Measurements from ENCODE around the gene THTPA. TPM values are rescaled to one million over a fixed set of nuclear protein-coding genes. Genes with fewer than 3 reads are reported as not detected.

The THTPA gene
- total and polyA plus RNA-seq, 2 of the 13 experiments (the other 11 are each of a cell fraction or from before 2014, with no cell fraction given), result 7.4 to 8.7 TPM

- TF ChIP-seq, protein P1, sequence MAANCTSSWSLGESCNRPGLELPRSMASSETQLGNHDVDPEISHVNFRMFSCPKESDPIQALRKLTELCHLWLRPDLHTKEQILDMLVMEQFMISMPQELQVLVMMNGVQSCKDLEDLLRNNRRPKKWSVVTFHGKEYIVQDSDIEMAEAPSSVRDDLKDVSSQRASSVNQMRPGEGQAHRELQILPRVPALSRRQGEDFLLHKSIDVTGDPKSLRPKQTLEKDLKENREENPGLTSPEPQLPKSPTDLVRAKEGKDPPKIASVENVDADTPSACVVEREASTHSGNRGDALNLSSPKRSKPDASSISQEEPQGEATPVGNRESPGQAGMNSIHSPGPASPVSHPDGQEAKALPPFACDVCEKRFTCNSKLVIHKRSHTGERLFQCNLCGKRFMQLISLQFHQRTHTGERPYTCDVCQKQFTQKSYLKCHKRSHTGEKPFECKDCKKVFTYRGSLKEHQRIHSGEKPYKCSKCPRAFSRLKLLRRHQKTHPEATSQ (CRISPR knock-in tag; IDR thresholded peaks at IDR 0.05; ENCODE audit: borderline replicate concordance), result no peak
- peak; percentile 46; the same call in 1 of the 2 replicates for TF ChIP-seq ZFP90 (CRISPR knock-in tag; IDR thresholded peaks at IDR 0.05; ENCODE audit: borderline replicate concordance)
- TF ChIP-seq, protein P2, sequence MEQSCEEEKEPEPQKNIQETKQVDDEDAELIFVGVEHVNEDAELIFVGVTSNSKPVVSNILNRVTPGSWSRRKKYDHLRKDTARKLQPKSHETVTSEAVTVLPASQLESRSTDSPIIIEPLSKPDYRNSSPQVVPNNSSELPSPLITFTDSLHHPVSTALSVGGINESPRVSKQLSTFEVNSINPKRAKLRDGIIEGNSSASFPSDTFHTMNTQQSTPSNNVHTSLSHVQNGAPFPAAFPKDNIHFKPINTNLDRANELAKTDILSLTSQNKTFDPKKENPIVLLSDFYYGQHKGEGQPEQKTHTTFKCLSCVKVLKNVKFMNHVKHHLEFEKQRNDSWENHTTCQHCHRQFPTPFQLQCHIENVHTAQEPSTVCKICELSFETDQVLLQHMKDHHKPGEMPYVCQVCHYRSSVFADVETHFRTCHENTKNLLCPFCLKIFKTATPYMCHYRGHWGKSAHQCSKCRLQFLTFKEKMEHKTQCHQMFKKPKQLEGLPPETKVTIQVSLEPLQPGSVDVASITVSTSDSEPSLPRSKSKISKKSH (CRISPR knock-in tag; IDR thresholded peaks at IDR 0.05; ENCODE audit: borderline replicate concordance), result peak; percentile 93; the same call in 1 of the 2 replicates
- no peak; the same call in 1 of the 2 replicates for TF ChIP-seq PAX8 (CRISPR knock-in tag; IDR thresholded peaks at IDR 0.05; ENCODE audit: borderline replicate concordance)
- TF ChIP-seq MED13 (CRISPR knock-in tag; IDR thresholded peaks at IDR 0.05), result no peak
- no peak for TF ChIP-seq ZNF564 (CRISPR knock-in tag; IDR thresholded peaks at IDR 0.05)
- TF ChIP-seq ZBTB14 (CRISPR knock-in tag; IDR thresholded peaks at IDR 0.05), result no peak
- peak; percentile 70 for TF ChIP-seq NFKBIZ (CRISPR knock-in tag; IDR thresholded peaks at IDR 0.05)
- TF ChIP-seq, protein P3, sequence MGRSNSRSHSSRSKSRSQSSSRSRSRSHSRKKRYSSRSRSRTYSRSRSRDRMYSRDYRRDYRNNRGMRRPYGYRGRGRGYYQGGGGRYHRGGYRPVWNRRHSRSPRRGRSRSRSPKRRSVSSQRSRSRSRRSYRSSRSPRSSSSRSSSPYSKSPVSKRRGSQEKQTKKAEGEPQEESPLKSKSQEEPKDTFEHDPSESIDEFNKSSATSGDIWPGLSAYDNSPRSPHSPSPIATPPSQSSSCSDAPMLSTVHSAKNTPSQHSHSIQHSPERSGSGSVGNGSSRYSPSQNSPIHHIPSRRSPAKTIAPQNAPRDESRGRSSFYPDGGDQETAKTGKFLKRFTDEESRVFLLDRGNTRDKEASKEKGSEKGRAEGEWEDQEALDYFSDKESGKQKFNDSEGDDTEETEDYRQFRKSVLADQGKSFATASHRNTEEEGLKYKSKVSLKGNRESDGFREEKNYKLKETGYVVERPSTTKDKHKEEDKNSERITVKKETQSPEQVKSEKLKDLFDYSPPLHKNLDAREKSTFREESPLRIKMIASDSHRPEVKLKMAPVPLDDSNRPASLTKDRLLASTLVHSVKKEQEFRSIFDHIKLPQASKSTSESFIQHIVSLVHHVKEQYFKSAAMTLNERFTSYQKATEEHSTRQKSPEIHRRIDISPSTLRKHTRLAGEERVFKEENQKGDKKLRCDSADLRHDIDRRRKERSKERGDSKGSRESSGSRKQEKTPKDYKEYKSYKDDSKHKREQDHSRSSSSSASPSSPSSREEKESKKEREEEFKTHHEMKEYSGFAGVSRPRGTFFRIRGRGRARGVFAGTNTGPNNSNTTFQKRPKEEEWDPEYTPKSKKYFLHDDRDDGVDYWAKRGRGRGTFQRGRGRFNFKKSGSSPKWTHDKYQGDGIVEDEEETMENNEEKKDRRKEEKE (IDR thresholded peaks at IDR 0.05), result no peak
- TF ChIP-seq GRHL1 (CRISPR knock-in tag; conservative IDR thresholded peaks at IDR 0.05), result no peak
- no peak for TF ChIP-seq KLF13 (CRISPR knock-in tag; IDR thresholded peaks at IDR 0.05)
- TF ChIP-seq, protein P4, sequence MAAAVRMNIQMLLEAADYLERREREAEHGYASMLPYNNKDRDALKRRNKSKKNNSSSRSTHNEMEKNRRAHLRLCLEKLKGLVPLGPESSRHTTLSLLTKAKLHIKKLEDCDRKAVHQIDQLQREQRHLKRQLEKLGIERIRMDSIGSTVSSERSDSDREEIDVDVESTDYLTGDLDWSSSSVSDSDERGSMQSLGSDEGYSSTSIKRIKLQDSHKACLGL (CRISPR knock-in tag; IDR thresholded peaks at IDR 0.05), result peak; percentile 16; the same call in 1 of the 2 replicates
- no peak for TF ChIP-seq ZNF841 (CRISPR knock-in tag; IDR thresholded peaks at IDR 0.05; ENCODE audit: borderline replicate concordance)
- TF ChIP-seq, protein P5, sequence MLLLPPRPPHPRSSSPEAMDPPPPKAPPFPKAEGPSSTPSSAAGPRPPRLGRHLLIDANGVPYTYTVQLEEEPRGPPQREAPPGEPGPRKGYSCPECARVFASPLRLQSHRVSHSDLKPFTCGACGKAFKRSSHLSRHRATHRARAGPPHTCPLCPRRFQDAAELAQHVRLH (CRISPR knock-in tag; IDR thresholded peaks at IDR 0.05; ENCODE audit: borderline replicate concordance, low read depth), result peak; percentile 49; the same call in 1 of the 2 replicates
- peak; percentile 88 for TF ChIP-seq ERF (CRISPR knock-in tag; IDR thresholded peaks at IDR 0.05)
- TF ChIP-seq HMG20B (CRISPR knock-in tag; conservative IDR thresholded peaks at IDR 0.05), result peak; percentile 80; the same call in 1 of the 2 replicates
- no peak for TF ChIP-seq ZNF256 (CRISPR knock-in tag; conservative IDR thresholded peaks at IDR 0.05)
- peak; percentile 80; the same call in 1 of the 2 replicates for TF ChIP-seq MEIS1 (CRISPR knock-in tag; IDR thresholded peaks at IDR 0.05; ENCODE audit: borderline replicate concordance)
Observed at GRCh38 chr14:23602181-23603095, 46.4 kb downstream of the THTPA start (continued).

All from HepG2 (cell line).